Keratinocyte (primary cell): Measurements from ENCODE around the gene LYPD6B. TPM values are rescaled to one million over a fixed set of nuclear protein-coding genes. Genes with fewer than 3 reads are reported as not detected.

Experiments used
- DNase-seq: peaks from one replicate; pipeline ENCODE4 v3.0.0-alpha.2; 2011; ENCODE audit warnings: low read depth, missing footprints, low spot score
- FAIRE-seq: peaks from 2 replicates; lab custom pipeline; 2011; peaks lifted over from hg19 to GRCh38; lab: Jason Lieb, UNC
- H2AFZ ChIP-seq: 2 replicates; pipeline ENCODE4 v1.6.0; 2012; ENCODE audit warnings: low read length, control low read depth, inconsistent platforms; ENCODE audit not compliant: control insufficient read depth
- H3K27ac ChIP-seq: 2 replicates; pipeline ENCODE4 v1.5.1; 2011; ENCODE audit warnings: low read length; ENCODE audit not compliant: control insufficient read depth, insufficient read depth
- H3K27me3 ChIP-seq: 3 replicates; pipeline ENCODE4 v1.6.0; 2011; ENCODE audit warnings: low read length; ENCODE audit not compliant: control insufficient read depth, insufficient read depth; ENCODE audit errors: extremely low read depth
- H3K36me3 ChIP-seq, 2 experiments: 2 replicates in 1 of 2; 3 replicates in 1 of 2; pipeline ENCODE4 v1.5.1; 2011; ENCODE audit warnings: low read length in 2 of 2, mild to moderate bottlenecking in 1 of 2; ENCODE audit not compliant: control insufficient read depth in 2 of 2, insufficient read depth in 2 of 2; ENCODE audit errors: extremely low read depth in 1 of 2
- H3K4me1 ChIP-seq: 3 replicates; pipeline ENCODE4 v1.5.1; 2011; ENCODE audit warnings: low read length; ENCODE audit not compliant: control insufficient read depth, insufficient read depth; ENCODE audit errors: extremely low read depth
- H3K4me2 ChIP-seq: 3 replicates; pipeline ENCODE4 v1.6.0; 2011; ENCODE audit warnings: low read depth, low read length; ENCODE audit not compliant: control insufficient read depth, insufficient read depth; ENCODE audit errors: extremely low read depth
- H3K4me3 ChIP-seq, 3 experiments: fragments of 200-600 bp in 1 of 3; sonication (generic) in 1 of 3; 2 replicates in 2 of 3; 3 replicates in 1 of 3; pipeline ENCODE4 v1.5.1; 2011 to 2016; ENCODE audit warnings: low read length in 3 of 3, mild to moderate bottlenecking in 3 of 3, control low read depth in 2 of 3, inconsistent platforms in 1 of 3, low read depth in 1 of 3, mixed read lengths in 1 of 3, mixed run types in 1 of 3, moderate library complexity in 1 of 3; ENCODE audit not compliant: control insufficient read depth in 2 of 3, insufficient read depth in 2 of 3; ENCODE audit errors: extremely low read depth in 1 of 3
- H3K79me2 ChIP-seq: 2 replicates; pipeline ENCODE4 v1.6.0; 2012; ENCODE audit warnings: low read length; ENCODE audit not compliant: control insufficient read depth, insufficient read depth
- H3K9ac ChIP-seq: 3 replicates; pipeline ENCODE4 v1.6.0; 2011; ENCODE audit warnings: low read length; ENCODE audit not compliant: control insufficient read depth, insufficient read depth; ENCODE audit errors: extremely low read depth
- H3K9me1 ChIP-seq: 3 replicates; pipeline ENCODE4 v1.6.0; 2011; ENCODE audit warnings: low read length; ENCODE audit not compliant: control insufficient read depth, insufficient read depth; ENCODE audit errors: extremely low read depth
- H3K9me3 ChIP-seq: 2 replicates; pipeline ENCODE4 v1.5.1; 2012; ENCODE audit warnings: low read depth, low read length; ENCODE audit not compliant: control insufficient read depth
- H4K20me1 ChIP-seq: 3 replicates; pipeline ENCODE4 v1.6.0; 2011; ENCODE audit warnings: low read length; ENCODE audit not compliant: control insufficient read depth, insufficient read depth; ENCODE audit errors: extremely low read depth
- EZH2 ChIP-seq: IDR thresholded peaks from one replicate; pipeline ENCODE4 v1.6.1; 2012; ENCODE audit warnings: inconsistent platforms, mild to moderate bottlenecking, low read length, moderate library complexity
- dilution Hi-C: fragments of 300-500 bp; cut with MboI; formaldehyde crosslinking; loops from one replicate; pipeline ENCODE4 v1.7.0; 2020; ENCODE audit warnings: low sequenced_read_pairs; ENCODE audit not compliant: extremely low pct_ligation_motif_present
- polyA plus RNA-seq, 5 experiments: library from polyadenylated mRNA; depleted of rRNA in 3 of 5; stranded (reverse) in 3 of 5; stranded (forward) in 1 of 5; unstranded in 1 of 5; fragments of >200 nt; gene quantifications; 1 replicate in 1 of 5; 2 replicates in 3 of 5; 3 replicates in 1 of 5; pipeline versions ENCODE4 v1.2.1 to v1.2.3, GENCODE V29; 2011 to 2012; ENCODE audit warnings: missing spikeins in 2 of 5, low read depth in 1 of 5, low replicate concordance in 1 of 5
- TF ChIP-seq, protein P1 (sequence below), 3 experiments: IDR thresholded peaks in 1 of 3; conservative IDR thresholded peaks in 1 of 3; optimal IDR thresholded peaks in 1 of 3; 2 replicates in 2 of 3; 3 replicates in 1 of 3; pipeline versions ENCODE3 to v1.5.1; 2011; ENCODE audit warnings: low read length in 3 of 3, mild to moderate bottlenecking in 3 of 3, moderate library complexity in 2 of 3, control low read depth in 1 of 3, inconsistent platforms in 1 of 3; ENCODE audit not compliant: insufficient read depth in 2 of 3; ENCODE audit errors: extremely low read depth in 1 of 3

Gene LYPD6B
- polyA plus RNA-seq, 1 donor (not counting 4 experiments of a cell fraction or from before 2014, with no cell fraction given): 24.7 TPM

GRCh38 chr2:149062531-149062930, 24.0 kb downstream of the LYPD6B start:
- dilution Hi-C loops: no loop called here
- TF ChIP-seq, protein P1, sequence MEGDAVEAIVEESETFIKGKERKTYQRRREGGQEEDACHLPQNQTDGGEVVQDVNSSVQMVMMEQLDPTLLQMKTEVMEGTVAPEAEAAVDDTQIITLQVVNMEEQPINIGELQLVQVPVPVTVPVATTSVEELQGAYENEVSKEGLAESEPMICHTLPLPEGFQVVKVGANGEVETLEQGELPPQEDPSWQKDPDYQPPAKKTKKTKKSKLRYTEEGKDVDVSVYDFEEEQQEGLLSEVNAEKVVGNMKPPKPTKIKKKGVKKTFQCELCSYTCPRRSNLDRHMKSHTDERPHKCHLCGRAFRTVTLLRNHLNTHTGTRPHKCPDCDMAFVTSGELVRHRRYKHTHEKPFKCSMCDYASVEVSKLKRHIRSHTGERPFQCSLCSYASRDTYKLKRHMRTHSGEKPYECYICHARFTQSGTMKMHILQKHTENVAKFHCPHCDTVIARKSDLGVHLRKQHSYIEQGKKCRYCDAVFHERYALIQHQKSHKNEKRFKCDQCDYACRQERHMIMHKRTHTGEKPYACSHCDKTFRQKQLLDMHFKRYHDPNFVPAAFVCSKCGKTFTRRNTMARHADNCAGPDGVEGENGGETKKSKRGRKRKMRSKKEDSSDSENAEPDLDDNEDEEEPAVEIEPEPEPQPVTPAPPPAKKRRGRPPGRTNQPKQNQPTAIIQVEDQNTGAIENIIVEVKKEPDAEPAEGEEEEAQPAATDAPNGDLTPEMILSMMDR (optimal IDR thresholded peaks at IDR 0.05 in 1 of 3, IDR thresholded peaks at IDR 0.05 in 1 of 3, conservative IDR thresholded peaks at IDR 0.05 in 1 of 3; ENCODE audit: extremely low read depth in 1 of 3, insufficient read depth in 2 of 3, low read length in 3 of 3): no peak
- TF ChIP-seq EZH2: no peak
- Histone ChIP-seq H3K36me3 (no peaks in the 10 kb centered on the region), H3K79me2 (no peaks in the 10 kb centered on the region), H3K9me3 (no peaks in the 10 kb centered on the region), H3K4me2 (peak overlapping the region; percentile 77), H4K20me1 (no peaks in the 10 kb centered on the region), H3K4me1 (peaks cover 41% of the 10 kb centered on the region), H2AFZ (no peak overlapping the region), H3K27me3 (no peaks in the 10 kb centered on the region), H3K9ac (peak overlapping the region; percentile 55), H3K9me1 (no peaks in the 10 kb centered on the region), H3K4me3 (no peak overlapping the region), H3K27ac (peak overlapping the region; percentile 77)
- FAIRE-seq: no peak
- DNase-seq: no peak

- no peak for DNase-seq
- FAIRE-seq: no peak
- H2AFZ ChIP-seq: no peak overlapping the region
- no peaks in the 10 kb centered on the region for H3K9me1 ChIP-seq
- H3K27me3 ChIP-seq: no peaks in the 10 kb centered on the region
- H3K9ac ChIP-seq: peak overlapping the region; percentile 5
- TF ChIP-seq, protein P1 (optimal IDR thresholded peaks at IDR 0.05 in 1 of 3, IDR thresholded peaks at IDR 0.05 in 1 of 3, conservative IDR thresholded peaks at IDR 0.05 in 1 of 3; ENCODE audit: extremely low read depth in 1 of 3, insufficient read depth in 2 of 3, low read length in 3 of 3): no peak
- no peak for TF ChIP-seq EZH2
- peaks cover 41% of the 10 kb centered on the region for H3K4me1 ChIP-seq
- H3K27ac ChIP-seq: peak overlapping the region; percentile 77
- H3K79me2 ChIP-seq: no peaks in the 10 kb centered on the region
- H3K4me2 ChIP-seq: peak overlapping the region; percentile 77
- H3K4me3 ChIP-seq: no peak overlapping the region
- no peaks in the 10 kb centered on the region for H3K9me3 ChIP-seq
- no peaks in the 10 kb centered on the region for H4K20me1 ChIP-seq
- dilution Hi-C loops: no loop called here
- H3K36me3 ChIP-seq: no peaks in the 10 kb centered on the region
Measured at GRCh38 chr2:149063177-149063576, 24.7 kb downstream of the LYPD6B start.
